ENCODE results near the gene RNF213.
A peak's percentile ranks its signal among the peaks of the same experiment; 100 is the strongest.

RNF213 gene

GRCh38 chr17:80214878-80215210 lies 45.8 kb upstream of the RNF213 start:
- DNase-seq = no peak
- CTCF ChIA-PET = interaction anchor here (1.3 to 1.7 kb wide), 2 partner anchors 14 to 23 kb away, joined by 4 read pairs; no protein-coding TSS in a partner anchor

GRCh38 chr17:80216473-80217456 lies 43.9 kb upstream of the RNF213 start:
- H3K9me3 ChIP-seq (ENCODE audit: control extremely low read depth in 1 of 5, control insufficient read depth in 4 of 5, insufficient read depth in 2 of 5, low read depth in 1 of 5, low read length in 4 of 5) = no peaks in the 10 kb centered on the region
- H3K4me1 ChIP-seq (ENCODE audit: control extremely low read depth in 1 of 4, control insufficient read depth in 4 of 4, insufficient read depth in 4 of 4, low read length in 3 of 4) = peaks cover 0 to 39% (median 33%) of the 10 kb centered on the region in 4 experiments
- no peak for DNase-seq
- WGBS (ENCODE audit: insufficient coverage) = 98% methylated on average over 33 of the region's 40 CpGs
- no peak overlapping the region for H3K4me3 ChIP-seq (ENCODE audit: control insufficient read depth in 1 of 7, extremely low read depth in 1 of 7, insufficient read depth in 4 of 7, low read depth in 2 of 7, low read length in 6 of 7)
- no peak overlapping the region for H3K27ac ChIP-seq (ENCODE audit: insufficient read depth in 1 of 2, low read depth in 1 of 2, low read length in 2 of 2, poor library complexity in 1 of 2, severe bottlenecking in 2 of 2)
- peaks cover 0 to 1% (median 0%) of the 10 kb centered on the region in 4 experiments for H3K36me3 ChIP-seq (ENCODE audit: control insufficient read depth in 4 of 4, insufficient read depth in 4 of 4, low read length in 3 of 4)
- peaks cover 0 to 82% (median 15%) of the 10 kb centered on the region in 5 experiments for H3K27me3 ChIP-seq (replicated peaks in 2 of 5; ENCODE audit: control insufficient read depth in 4 of 5, insufficient read depth in 5 of 5, low read length in 4 of 5)
- POLR2A ChIA-PET = no interaction called here
- CTCF ChIA-PET = interaction anchor here (1.6 to 1.7 kb wide), 2 partner anchors 9 to 16 kb away, joined by 3 to 4 read pairs; no protein-coding TSS in a partner anchor

More at GRCh38 chr17:80214878-80215210, 45.8 kb upstream of the RNF213 start:
- no peak overlapping the region for H3K4me3 ChIP-seq (ENCODE audit: control insufficient read depth in 1 of 7, extremely low read depth in 1 of 7, insufficient read depth in 4 of 7, low read depth in 2 of 7, low read length in 6 of 7)
- H3K27me3 ChIP-seq (replicated peaks in 2 of 5; ENCODE audit: control insufficient read depth in 4 of 5, insufficient read depth in 5 of 5, low read length in 4 of 5) = peaks cover 0 to 75% (median 13%) of the 10 kb centered on the region in 5 experiments
- no peak overlapping the region for H3K27ac ChIP-seq (ENCODE audit: insufficient read depth in 1 of 2, low read depth in 1 of 2, low read length in 2 of 2, poor library complexity in 1 of 2, severe bottlenecking in 2 of 2)
- H3K9me3 ChIP-seq (ENCODE audit: control extremely low read depth in 1 of 5, control insufficient read depth in 4 of 5, insufficient read depth in 2 of 5, low read depth in 1 of 5, low read length in 4 of 5) = no peaks in the 10 kb centered on the region
- peaks cover 0 to 7% (median 0%) of the 10 kb centered on the region in 4 experiments for H3K36me3 ChIP-seq (ENCODE audit: control insufficient read depth in 4 of 4, insufficient read depth in 4 of 4, low read length in 3 of 4)
- POLR2A ChIA-PET = no interaction called here
- peaks cover 0 to 36% (median 25%) of the 10 kb centered on the region in 4 experiments for H3K4me1 ChIP-seq (ENCODE audit: control extremely low read depth in 1 of 4, control insufficient read depth in 4 of 4, insufficient read depth in 4 of 4, low read length in 3 of 4)
- WGBS (ENCODE audit: insufficient coverage) = 92% methylated on average over 17 of the region's 17 CpGs

- POLR2A ChIA-PET = no interaction called here
- Histone ChIP-seq H3K9me3 (ENCODE audit: control extremely low read depth in 1 of 5, control insufficient read depth in 4 of 5, insufficient read depth in 2 of 5, low read depth in 1 of 5, low read length in 4 of 5) (no peaks in the 10 kb centered on the region), H3K27ac (ENCODE audit: insufficient read depth in 1 of 2, low read depth in 1 of 2, low read length in 2 of 2, poor library complexity in 1 of 2, severe bottlenecking in 2 of 2) (no peak overlapping the region), H3K4me1 (ENCODE audit: control extremely low read depth in 1 of 4, control insufficient read depth in 4 of 4, insufficient read depth in 4 of 4, low read length in 3 of 4) (peaks cover 0 to 35% (median 33%) of the 10 kb centered on the region in 4 experiments), H3K27me3 (replicated peaks in 2 of 5; ENCODE audit: control insufficient read depth in 4 of 5, insufficient read depth in 5 of 5, low read length in 4 of 5) (peaks cover 0 to 83% (median 15%) of the 10 kb centered on the region in 5 experiments), H3K36me3 (ENCODE audit: control insufficient read depth in 4 of 4, insufficient read depth in 4 of 4, low read length in 3 of 4) (no peaks in the 10 kb centered on the region), H3K4me3 (ENCODE audit: control insufficient read depth in 1 of 7, extremely low read depth in 1 of 7, insufficient read depth in 4 of 7, low read depth in 2 of 7, low read length in 6 of 7) (no peak overlapping the region)
- CTCF ChIA-PET = interaction anchor here (1.1 to 1.4 kb wide), 2 partner anchors 17 to 21 kb away, joined by 3 read pairs; no protein-coding TSS in a partner anchor
- DNase-seq = no peak
- 93% methylated on average over 12 of the region's 13 CpGs for WGBS (ENCODE audit: insufficient coverage)
Measured at GRCh38 chr17:80217703-80218362, 42.8 kb upstream of the RNF213 start.

- Histone ChIP-seq H3K27me3 (replicated peaks in 2 of 5; ENCODE audit: control insufficient read depth in 4 of 5, insufficient read depth in 5 of 5, low read length in 4 of 5) (peaks cover 0 to 86% (median 15%) of the 10 kb centered on the region in 5 experiments), H3K4me1 (ENCODE audit: control extremely low read depth in 1 of 4, control insufficient read depth in 4 of 4, insufficient read depth in 4 of 4, low read length in 3 of 4) (peaks cover 0 to 31% (median 29%) of the 10 kb centered on the region in 4 experiments), H3K36me3 (ENCODE audit: control insufficient read depth in 4 of 4, insufficient read depth in 4 of 4, low read length in 3 of 4) (no peaks in the 10 kb centered on the region), H3K27ac (ENCODE audit: insufficient read depth in 1 of 2, low read depth in 1 of 2, low read length in 2 of 2, poor library complexity in 1 of 2, severe bottlenecking in 2 of 2) (no peak overlapping the region), H3K4me3 (ENCODE audit: control insufficient read depth in 1 of 7, extremely low read depth in 1 of 7, insufficient read depth in 4 of 7, low read depth in 2 of 7, low read length in 6 of 7) (no peak overlapping the region), H3K9me3 (ENCODE audit: control extremely low read depth in 1 of 5, control insufficient read depth in 4 of 5, insufficient read depth in 2 of 5, low read depth in 1 of 5, low read length in 4 of 5) (no peaks in the 10 kb centered on the region)
- no peak for DNase-seq
- WGBS (ENCODE audit: insufficient coverage) = 88% methylated on average over 5 of the region's 7 CpGs
- ChIA-PET POLR2A (no interaction called here), CTCF (interaction anchor here (1.1 to 1.4 kb wide), 2 partner anchors 17 to 20 kb away, joined by 3 read pairs; no protein-coding TSS in a partner anchor)
Measured at GRCh38 chr17:80218391-80218790, 42.3 kb upstream of the RNF213 start.

- 0% methylated on average over 12 of the region's 15 CpGs for WGBS (ENCODE audit: insufficient coverage)
- Histone ChIP-seq H3K9me3 (ENCODE audit: control extremely low read depth in 1 of 5, control insufficient read depth in 4 of 5, insufficient read depth in 2 of 5, low read depth in 1 of 5, low read length in 4 of 5) (peaks cover 0 to 1% (median 0%) of the 10 kb centered on the region in 5 experiments), H3K4me1 (ENCODE audit: control extremely low read depth in 1 of 4, control insufficient read depth in 4 of 4, insufficient read depth in 4 of 4, low read length in 3 of 4) (peaks cover 0 to 27% (median 23%) of the 10 kb centered on the region in 4 experiments), H3K36me3 (ENCODE audit: control insufficient read depth in 4 of 4, insufficient read depth in 4 of 4, low read length in 3 of 4) (no peaks in the 10 kb centered on the region), H3K27me3 (replicated peaks in 2 of 5; ENCODE audit: control insufficient read depth in 4 of 5, insufficient read depth in 5 of 5, low read length in 4 of 5) (peaks cover 0 to 87% (median 15%) of the 10 kb centered on the region in 5 experiments), H3K27ac (ENCODE audit: insufficient read depth in 1 of 2, low read depth in 1 of 2, low read length in 2 of 2, poor library complexity in 1 of 2, severe bottlenecking in 2 of 2) (peak overlapping the region in 1 of 2 experiments; percentile 61), H3K4me3 (ENCODE audit: control insufficient read depth in 1 of 7, extremely low read depth in 1 of 7, insufficient read depth in 4 of 7, low read depth in 2 of 7, low read length in 6 of 7) (peak overlapping the region in 5 of 7 experiments; percentile 34 to 68 (median 59))
- ChIA-PET CTCF (interaction anchor here (1.4 kb wide), 1 partner anchor 20 kb away, joined by 3 read pairs; no protein-coding TSS in a partner anchor), POLR2A (interaction anchor here (1.0 kb wide), 1 partner anchor 13 kb away, joined by 3 read pairs; no protein-coding TSS in a partner anchor)
- peak; percentile 94 to 98 (median 98) for DNase-seq
Measured at GRCh38 chr17:80219013-80219762, 41.5 kb upstream of the RNF213 start.

GRCh38 chr17:80219763-80220053 lies 40.9 kb upstream of the RNF213 start:
- 0% methylated on average over 5 of the region's 5 CpGs for WGBS (ENCODE audit: insufficient coverage)
- no peak for DNase-seq
- H3K36me3 ChIP-seq (ENCODE audit: control insufficient read depth in 4 of 4, insufficient read depth in 4 of 4, low read length in 3 of 4) = no peaks in the 10 kb centered on the region
- POLR2A ChIA-PET = interaction anchor here (1.0 kb wide), 1 partner anchor 14 kb away, joined by 3 read pairs; no protein-coding TSS in a partner anchor
- H3K27me3 ChIP-seq (replicated peaks in 2 of 5; ENCODE audit: control insufficient read depth in 4 of 5, insufficient read depth in 5 of 5, low read length in 4 of 5) = peaks cover 0 to 87% (median 20%) of the 10 kb centered on the region in 5 experiments
- H3K9me3 ChIP-seq (ENCODE audit: control extremely low read depth in 1 of 5, control insufficient read depth in 4 of 5, insufficient read depth in 2 of 5, low read depth in 1 of 5, low read length in 4 of 5) = peaks cover 0 to 1% (median 0%) of the 10 kb centered on the region in 5 experiments
- CTCF ChIA-PET = no interaction called here
- H3K27ac ChIP-seq (ENCODE audit: insufficient read depth in 1 of 2, low read depth in 1 of 2, low read length in 2 of 2, poor library complexity in 1 of 2, severe bottlenecking in 2 of 2) = peak overlapping the region in 1 of 2 experiments; percentile 61
- H3K4me1 ChIP-seq (ENCODE audit: control extremely low read depth in 1 of 4, control insufficient read depth in 4 of 4, insufficient read depth in 4 of 4, low read length in 3 of 4) = peaks cover 0 to 27% (median 21%) of the 10 kb centered on the region in 4 experiments
- peak overlapping the region in 6 of 7 experiments; percentile 19 to 68 (median 56) for H3K4me3 ChIP-seq (ENCODE audit: control insufficient read depth in 1 of 7, extremely low read depth in 1 of 7, insufficient read depth in 4 of 7, low read depth in 2 of 7, low read length in 6 of 7)
